Vagina (tissue), 2 donors: Measurements from ENCODE around the gene RPL32.
"Not testable (repeated sequence)": the region's sequence is repeated elsewhere in the genome, so short reads cannot be mapped to it uniquely, and the experiment has no call there.

Experiments used
- POLR2A ChIP-seq, 2 donors: fragments of 450-650 bp; IDR thresholded peaks; one replicate each; pipeline ENCODE4 v1.6.1; 2017; ENCODE audit warnings: antibody characterized with exemption in 2 of 2, mild to moderate bottlenecking in 2 of 2, moderate library complexity in 2 of 2
- POLR2AphosphoS5 ChIP-seq, 2 donors: sonication (generic); formaldehyde crosslinking; IDR thresholded peaks; one replicate each; pipeline ENCODE4 v1.9.0; 2017; ENCODE audit warnings: antibody characterized with exemption in 2 of 2, mild to moderate bottlenecking in 2 of 2, low read depth in 1 of 2; ENCODE audit not compliant: insufficient read depth in 1 of 2
- TF ChIP-seq, protein P1 (sequence below), 3 experiments: fragments of 450-650 bp in 2 of 3; fragments of 200-600 bp in 1 of 3; sonication (generic) in 1 of 3; IDR thresholded peaks; one replicate each; pipeline ENCODE4 v1.5.1; 2017 to 2019; ENCODE audit warnings: antibody characterized with exemption in 3 of 3, mild to moderate bottlenecking in 2 of 3, moderate library complexity in 2 of 3

DNA sequence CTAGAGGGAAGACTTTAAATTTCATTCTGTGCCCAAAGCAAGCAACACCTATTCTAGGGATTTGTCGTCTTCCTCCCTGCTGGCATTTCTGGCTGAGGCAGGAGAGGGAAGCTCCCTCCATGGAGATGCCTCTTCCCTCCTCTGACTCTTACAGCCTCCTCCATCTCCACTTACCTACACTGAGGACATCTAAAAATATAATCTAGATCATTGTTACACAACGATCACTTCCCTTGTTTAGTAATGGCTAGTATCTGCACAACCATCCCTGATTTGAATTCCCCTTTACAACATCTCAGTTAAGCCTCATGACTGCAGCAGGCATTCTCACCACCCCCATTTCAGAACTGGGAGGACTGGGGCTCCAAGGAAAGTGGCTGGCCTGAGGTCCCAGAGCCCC lies 12.5 kb upstream of the RPL32 start:
- not testable (repeated sequence) for TF ChIP-seq POLR2A (IDR thresholded peaks at IDR 0.05); POLR2AphosphoS5 (IDR thresholded peaks at IDR 0.05; ENCODE audit: insufficient read depth in 1 of 2, low read depth in 1 of 2)
- TF ChIP-seq, protein P1, sequence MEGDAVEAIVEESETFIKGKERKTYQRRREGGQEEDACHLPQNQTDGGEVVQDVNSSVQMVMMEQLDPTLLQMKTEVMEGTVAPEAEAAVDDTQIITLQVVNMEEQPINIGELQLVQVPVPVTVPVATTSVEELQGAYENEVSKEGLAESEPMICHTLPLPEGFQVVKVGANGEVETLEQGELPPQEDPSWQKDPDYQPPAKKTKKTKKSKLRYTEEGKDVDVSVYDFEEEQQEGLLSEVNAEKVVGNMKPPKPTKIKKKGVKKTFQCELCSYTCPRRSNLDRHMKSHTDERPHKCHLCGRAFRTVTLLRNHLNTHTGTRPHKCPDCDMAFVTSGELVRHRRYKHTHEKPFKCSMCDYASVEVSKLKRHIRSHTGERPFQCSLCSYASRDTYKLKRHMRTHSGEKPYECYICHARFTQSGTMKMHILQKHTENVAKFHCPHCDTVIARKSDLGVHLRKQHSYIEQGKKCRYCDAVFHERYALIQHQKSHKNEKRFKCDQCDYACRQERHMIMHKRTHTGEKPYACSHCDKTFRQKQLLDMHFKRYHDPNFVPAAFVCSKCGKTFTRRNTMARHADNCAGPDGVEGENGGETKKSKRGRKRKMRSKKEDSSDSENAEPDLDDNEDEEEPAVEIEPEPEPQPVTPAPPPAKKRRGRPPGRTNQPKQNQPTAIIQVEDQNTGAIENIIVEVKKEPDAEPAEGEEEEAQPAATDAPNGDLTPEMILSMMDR (IDR thresholded peaks at IDR 0.05), result not testable (repeated sequence)
